ENCODE measurements around the gene POGZ. TPM values are rescaled to one million over a fixed set of nuclear protein-coding genes. Genes with fewer than 3 reads are reported as not detected.

Gene POGZ
- total and polyA plus RNA-seq, 2 of the 13 experiments (the other 11 are each of a cell fraction or from before 2014, with no cell fraction given), result 15.3 to 45.6 TPM

DNA sequence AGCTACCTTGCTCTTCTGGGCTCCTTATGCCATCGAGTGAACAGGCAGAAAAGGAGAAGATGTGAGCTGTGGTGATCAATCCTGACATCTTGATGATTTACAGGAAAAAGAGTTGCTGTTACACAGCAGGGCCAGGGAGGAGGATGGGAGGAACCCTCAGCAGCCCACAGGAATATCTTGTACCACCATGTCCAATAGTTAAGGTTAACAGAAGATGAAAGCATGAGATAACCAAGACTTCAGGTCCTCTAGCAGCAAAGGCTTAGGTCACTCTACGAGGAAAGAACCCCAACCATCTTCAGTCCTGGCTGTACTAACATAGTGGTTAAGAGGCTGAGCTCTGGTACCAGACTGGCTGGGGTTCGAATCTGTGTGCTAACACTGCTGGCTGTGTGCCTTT is 74.7 kb downstream of the POGZ start:
- Histone ChIP-seq H3K9ac (ENCODE audit: insufficient read depth, low read depth, low read length) (no peak overlapping the region), H2AFZ (ENCODE audit: low read length) (no peak overlapping the region), H3K79me2 (ENCODE audit: insufficient read depth, low read length) (no peaks in the 10 kb centered on the region), H3K36me3 (replicated peaks in 1 of 2; ENCODE audit: control insufficient read depth in 1 of 2, insufficient read depth in 2 of 2, low read length in 2 of 2) (no peaks in the 10 kb centered on the region), H3K4me3 (replicated peaks in 1 of 3; ENCODE audit: insufficient read depth in 1 of 3, low read depth in 2 of 3, low read length in 3 of 3) (no peak overlapping the region), H3K4me2 (ENCODE audit: low read depth, low read length) (no peak overlapping the region), H4K20me1 (ENCODE audit: insufficient read depth, low read length) (no peaks in the 10 kb centered on the region), H3K27ac (ENCODE audit: extremely low read length, insufficient read depth, low read length) (no peak overlapping the region), H3K27me3 (ENCODE audit: control insufficient read depth in 1 of 2, insufficient read depth in 2 of 2, low read length in 2 of 2) (peaks cover 2 to 6% of the 10 kb centered on the region in 2 experiments; a peak in 1 of 5 replicates), H3K4me1 (ENCODE audit: insufficient read depth, low read length) (no peaks in the 10 kb centered on the region), H3K9me3 (ENCODE audit: low read length) (no peaks in the 10 kb centered on the region)
- DNase-seq (ENCODE audit: low spot score), result no peak
- 3% methylated on average over 3 of the region's 3 CpGs for whole genome bisulfite sequencing (ENCODE audit: low lambda C conversion rate)
- ChIA-PET CTCF (ENCODE audit: low intra/inter-chr PET ratio, low total read pairs) (no interaction called here), POLR2A (interaction anchor here (0.6 to 2.3 kb wide), 2 partner anchors 12 to 169 kb away, joined by 4 to 8 read pairs; partner anchors contain the start of gene SELENBP1)
- FAIRE-seq, result no peak
- BruUV-seq (replicated peaks), result no TSS peak
- in situ Hi-C loops (cut with HindIII; ENCODE audit: extremely low pct_ligation_motif_present, low pct_unique_long_range_greater_than_20kb) (no loop called here), intact Hi-C loops (cut with micrococcal nuclease; ENCODE audit: unreplicated experiment) (no loop called here)
- ATAC-seq, result no peak
- TF ChIP-seq GLI4 (CRISPR knock-in tag; IDR thresholded peaks at IDR 0.05; ENCODE audit: borderline replicate concordance), result no peak
- TF ChIP-seq ZNF713 (CRISPR knock-in tag; IDR thresholded peaks at IDR 0.05), result no peak
- TF ChIP-seq TEAD3 (CRISPR knock-in tag; optimal IDR thresholded peaks at IDR 0.05; ENCODE audit: borderline replicate concordance), result no peak

- no peak for FAIRE-seq
- no peak overlapping the region for H2AFZ ChIP-seq (ENCODE audit: low read length)
- H3K36me3 ChIP-seq (replicated peaks in 1 of 2; ENCODE audit: control insufficient read depth in 1 of 2, insufficient read depth in 2 of 2, low read length in 2 of 2), result no peaks in the 10 kb centered on the region
- ChIA-PET POLR2A (no interaction called here), CTCF (ENCODE audit: low intra/inter-chr PET ratio, low total read pairs) (no interaction called here)
- no peak overlapping the region for H3K9ac ChIP-seq (ENCODE audit: insufficient read depth, low read depth, low read length)
- H3K9me3 ChIP-seq (ENCODE audit: low read length), result no peaks in the 10 kb centered on the region
- no peak for ATAC-seq
- peaks cover 2 to 6% of the 10 kb centered on the region in 2 experiments; a peak in 1 of 5 replicates for H3K27me3 ChIP-seq (ENCODE audit: control insufficient read depth in 1 of 2, insufficient read depth in 2 of 2, low read length in 2 of 2)
- no TSS peak for BruUV-seq (replicated peaks)
- H3K4me1 ChIP-seq (ENCODE audit: insufficient read depth, low read length), result peaks cover 18% of the 10 kb centered on the region
- H3K4me2 ChIP-seq (ENCODE audit: low read depth, low read length), result no peak overlapping the region
- intact Hi-C loops (cut with micrococcal nuclease; ENCODE audit: unreplicated experiment), result no loop called here
- H4K20me1 ChIP-seq (ENCODE audit: insufficient read depth, low read length), result no peaks in the 10 kb centered on the region
- H3K4me3 ChIP-seq (replicated peaks in 1 of 3; ENCODE audit: insufficient read depth in 1 of 3, low read depth in 2 of 3, low read length in 3 of 3), result no peak overlapping the region
- in situ Hi-C loops (cut with HindIII; ENCODE audit: extremely low pct_ligation_motif_present, low pct_unique_long_range_greater_than_20kb), result no loop called here
- DNase-seq (ENCODE audit: low spot score), result no peak
- no peaks in the 10 kb centered on the region for H3K79me2 ChIP-seq (ENCODE audit: insufficient read depth, low read length)
- no peak for TF ChIP-seq STAG1 (CRISPR knock-in tag; IDR thresholded peaks at IDR 0.05)
- TF ChIP-seq NFYC (CRISPR knock-in tag; IDR thresholded peaks at IDR 0.05), result no peak
- no peak for TF ChIP-seq FIP1L1 (IDR thresholded peaks at IDR 0.05; ENCODE audit: borderline replicate concordance, insufficient read depth, low read depth, low read length)
- TF ChIP-seq RNF2 (conservative IDR thresholded peaks at IDR 0.05; ENCODE audit: low read depth), result no peak
- TF ChIP-seq, protein P1, sequence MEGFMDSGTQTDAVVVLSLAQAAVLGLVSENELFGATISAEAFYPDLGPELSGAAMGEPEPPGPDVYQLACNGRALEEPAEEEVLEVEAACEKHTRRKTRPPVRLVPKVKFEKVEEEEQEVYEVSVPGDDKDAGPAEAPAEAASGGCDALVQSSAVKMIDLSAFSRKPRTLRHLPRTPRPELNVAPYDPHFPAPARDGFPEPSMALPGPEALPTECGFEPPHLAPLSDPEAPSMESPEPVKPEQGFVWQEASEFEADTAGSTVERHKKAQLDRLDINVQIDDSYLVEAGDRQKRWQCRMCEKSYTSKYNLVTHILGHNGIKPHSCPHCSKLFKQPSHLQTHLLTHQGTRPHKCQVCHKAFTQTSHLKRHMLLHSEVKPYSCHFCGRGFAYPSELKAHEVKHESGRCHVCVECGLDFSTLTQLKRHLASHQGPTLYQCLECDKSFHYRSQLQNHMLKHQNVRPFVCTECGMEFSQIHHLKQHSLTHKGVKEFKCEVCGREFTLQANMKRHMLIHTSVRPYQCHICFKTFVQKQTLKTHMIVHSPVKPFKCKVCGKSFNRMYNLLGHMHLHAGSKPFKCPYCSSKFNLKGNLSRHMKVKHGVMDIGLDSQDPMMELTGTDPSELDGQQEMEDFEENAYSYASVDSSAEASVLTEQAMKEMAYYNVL (CRISPR knock-in tag; IDR thresholded peaks at IDR 0.05; ENCODE audit: borderline replicate concordance), result no peak
- H3K27ac ChIP-seq (ENCODE audit: extremely low read length, insufficient read depth, low read length), result no peak overlapping the region
- WGBS (ENCODE audit: low lambda C conversion rate), result 33% methylated on average over 3 of the region's 3 CpGs
Observed at GRCh38 chr1:151377150-151377884, 82.0 kb downstream of the POGZ start.

All from HepG2 (cell line).